H1 (cell line): ENCODE results near the gene ZNF248. TPM values are rescaled to one million over a fixed set of nuclear protein-coding genes. Genes with fewer than 3 reads are reported as not detected.

ENCODE experiments used
- CTCF ChIA-PET: fragments of 300-600 bp; sonication (Branson Sonifier 250); formaldehyde crosslinking; loops from one replicate; lab custom pipeline; 2021; ENCODE audit not compliant: partially characterized antibody; lab: Charles Lee
- POLR2A ChIA-PET: fragments of 300-600 bp; sonication (Branson Sonifier 250); formaldehyde crosslinking; loops from one replicate; lab custom pipeline; 2021; ENCODE audit warnings: inconsistent platforms; ENCODE audit not compliant: partially characterized antibody; lab: Charles Lee
- DNase-seq, 2 experiments: peaks; one replicate each; pipeline versions ENCODE4 v3.0.0 to v3.0.0-alpha.2; 2010 to 2022; ENCODE audit warnings: low spot score in 2 of 2, low read depth in 1 of 2, mixed read lengths in 1 of 2
- FAIRE-seq: peaks from 2 replicates; lab custom pipeline; 2011; peaks lifted over from hg19 to GRCh38; lab: Jason Lieb, UNC
- H2AFZ ChIP-seq: 2 replicates; pipeline ENCODE4 v1.8.1; 2012; ENCODE audit warnings: low read length, inconsistent platforms
- H2AK5ac ChIP-seq: 2 replicates; pipeline ENCODE4 v1.6.1; 2013; ENCODE audit warnings: low read depth, low read length
- H2BK120ac ChIP-seq: replicated peaks from 2 replicates; pipeline ENCODE3; 2013; ENCODE audit warnings: low read depth, low read length, inconsistent platforms
- H2BK12ac ChIP-seq: 2 replicates; pipeline ENCODE4 v1.6.1; 2013; ENCODE audit warnings: low read depth, low read length
- H2BK15ac ChIP-seq: 2 replicates; pipeline ENCODE4 v1.6.1; 2013; ENCODE audit warnings: low read length
- H2BK20ac ChIP-seq: 2 replicates; pipeline ENCODE4 v1.6.1; 2013; ENCODE audit warnings: low read length
- H2BK5ac ChIP-seq: 2 replicates; pipeline ENCODE4 v1.6.1; 2013; ENCODE audit warnings: low read depth, low read length
- H3K14ac ChIP-seq: 2 replicates; pipeline ENCODE4 v1.6.1; 2013; ENCODE audit warnings: inconsistent platforms; ENCODE audit not compliant: insufficient read length
- H3K18ac ChIP-seq: 2 replicates; pipeline ENCODE4 v1.6.1; 2013; ENCODE audit warnings: low read length; ENCODE audit errors: extremely low read depth
- H3K23ac ChIP-seq: 2 replicates; pipeline ENCODE4 v1.6.1; 2013; ENCODE audit warnings: inconsistent platforms; ENCODE audit not compliant: insufficient read length
- H3K23me2 ChIP-seq: 2 replicates; pipeline ENCODE4 v1.6.1; 2013; ENCODE audit warnings: low read depth, low read length
- H3K27ac ChIP-seq: 2 replicates; pipeline ENCODE4 v1.6.1; 2011; ENCODE audit warnings: low read depth, low read length, inconsistent platforms
- H3K27me3 ChIP-seq, 4 experiments: replicated peaks in 1 of 4; 1 replicate in 1 of 4; 2 replicates in 3 of 4; pipeline versions ENCODE4 v1.6.1 to v1.8.1; 2011 to 2013; ENCODE audit warnings: low read length in 3 of 4, mild to moderate bottlenecking in 3 of 4, inconsistent platforms in 2 of 4, mixed read lengths in 2 of 4, moderate library complexity in 1 of 4; ENCODE audit not compliant: control insufficient read depth in 3 of 4, insufficient read depth in 3 of 4; ENCODE audit errors: extremely low read depth in 1 of 4
- H3K36me3 ChIP-seq, 4 experiments: 2 replicates each; pipeline versions ENCODE4 v1.6.1 to v1.8.1; 2011 to 2013; ENCODE audit warnings: mild to moderate bottlenecking in 4 of 4, low read length in 3 of 4, moderate library complexity in 2 of 4, control low read depth in 1 of 4, inconsistent platforms in 1 of 4; ENCODE audit not compliant: insufficient read depth in 4 of 4, control insufficient read depth in 2 of 4
- H3K4ac ChIP-seq: replicated peaks from 2 replicates; pipeline ENCODE3; 2013; ENCODE audit warnings: low read length, low read depth, mixed read lengths, inconsistent platforms; ENCODE audit not compliant: insufficient read length
- H3K4me1 ChIP-seq, 4 experiments: replicated peaks in 1 of 4; 1 replicate in 1 of 4; 2 replicates in 3 of 4; pipeline versions ENCODE4 v1.6.1 to v1.8.1; 2011 to 2013; ENCODE audit warnings: low read length in 3 of 4, inconsistent platforms in 2 of 4, mixed read lengths in 1 of 4; ENCODE audit not compliant: insufficient read depth in 4 of 4, control insufficient read depth in 3 of 4
- H3K4me2 ChIP-seq, 2 experiments: 2 replicates each; pipeline versions ENCODE4 v1.6.1 to v1.8.1; 2011 to 2013; ENCODE audit warnings: low read depth in 2 of 2, low read length in 2 of 2, control low read depth in 1 of 2, inconsistent platforms in 1 of 2, mild to moderate bottlenecking in 1 of 2; ENCODE audit not compliant: insufficient read depth in 1 of 2
- H3K4me3 ChIP-seq, 4 experiments: fragments of 200-600, 300-600 bp in 1 of 4; sonication (generic), shearing (Covaris generic), sonication (Bioruptor Twin) in 1 of 4; 2 replicates each; pipeline versions ENCODE4 v1.5.1 to v1.8.1; 2011 to 2016; ENCODE audit warnings: low read length in 4 of 4, low read depth in 3 of 4, control low read depth in 2 of 4, inconsistent platforms in 2 of 4, mild to moderate bottlenecking in 2 of 4, mixed read lengths in 1 of 4, moderate library complexity in 1 of 4; ENCODE audit not compliant: insufficient read depth in 2 of 4; ENCODE audit errors: extremely low read depth in 1 of 4
- H3K56ac ChIP-seq: replicated peaks from 2 replicates; pipeline ENCODE3; 2013; ENCODE audit warnings: low read depth, mild to moderate bottlenecking, mixed read lengths, low read length, inconsistent platforms; ENCODE audit not compliant: insufficient read length
- H3K79me1 ChIP-seq: 2 replicates; pipeline ENCODE4 v1.6.1; 2013; ENCODE audit warnings: low read depth, low read length, control low read depth
- H3K79me2 ChIP-seq, 2 experiments: 2 replicates each; pipeline versions ENCODE4 v1.6.1 to v1.8.1; 2012 to 2013; ENCODE audit warnings: low read length in 2 of 2, mild to moderate bottlenecking in 2 of 2, inconsistent platforms in 1 of 2; ENCODE audit not compliant: insufficient read depth in 2 of 2, control insufficient read depth in 1 of 2
- H3K9ac ChIP-seq, 4 experiments: replicated peaks in 1 of 4; 1 replicate in 1 of 4; 2 replicates in 3 of 4; pipeline versions ENCODE4 v1.6.1 to v1.8.1; 2011 to 2013; ENCODE audit warnings: low read depth in 3 of 4, low read length in 3 of 4, control low read depth in 2 of 4, mild to moderate bottlenecking in 2 of 4, moderate library complexity in 2 of 4, inconsistent platforms in 1 of 4; ENCODE audit errors: extremely low read depth in 1 of 4
- H3K9me3 ChIP-seq, 2 experiments: 2 replicates each; pipeline versions ENCODE4 v1.6.1 to v1.8.1; 2012 to 2013; ENCODE audit warnings: mild to moderate bottlenecking in 2 of 2, moderate library complexity in 2 of 2, control low read depth in 1 of 2, inconsistent platforms in 1 of 2, low read depth in 1 of 2, low read length in 1 of 2, mixed read lengths in 1 of 2; ENCODE audit not compliant: insufficient read depth in 2 of 2
- H4K20me1 ChIP-seq, 2 experiments: replicated peaks in 1 of 2; 2 replicates each; pipeline versions ENCODE3 to v1.8.1; 2011 to 2013; ENCODE audit warnings: inconsistent platforms in 2 of 2, low read length in 2 of 2, mild to moderate bottlenecking in 1 of 2; ENCODE audit not compliant: insufficient read depth in 2 of 2, control insufficient read depth in 1 of 2
- H4K5ac ChIP-seq: 2 replicates; pipeline ENCODE4 v1.6.1; 2013; ENCODE audit warnings: low read length, low read depth, mixed read lengths, inconsistent platforms; ENCODE audit not compliant: insufficient read length
- H4K8ac ChIP-seq: 2 replicates; pipeline ENCODE4 v1.8.0; 2013; ENCODE audit warnings: mild to moderate bottlenecking, moderate library complexity, low read length, inconsistent platforms; ENCODE audit not compliant: insufficient read depth; ENCODE audit errors: extremely low read depth
- H4K91ac ChIP-seq: replicated peaks from 2 replicates; pipeline ENCODE3; 2013; ENCODE audit warnings: low read length, mixed read lengths, inconsistent platforms; ENCODE audit not compliant: insufficient read length
- HDAC2 ChIP-seq, 2 experiments: fragments of 300-600 bp in 1 of 2; sonication (generic) in 1 of 2; IDR thresholded peaks; 2 replicates each; pipeline ENCODE4 v1.6.1; 2011 to 2012; ENCODE audit warnings: low read depth in 2 of 2, low read length in 2 of 2, mild to moderate bottlenecking in 2 of 2, moderate library complexity in 2 of 2, borderline replicate concordance in 1 of 2, inconsistent platforms in 1 of 2
- JUND ChIP-seq: IDR thresholded peaks from 2 replicates; pipeline ENCODE4 v1.6.1; 2011; ENCODE audit warnings: mild to moderate bottlenecking, improper control_type of control experiment, low read length
- whole genome bisulfite sequencing, 2 experiments: shearing (Covaris generic) in 1 of 2; methylation state at CpG; one replicate each; pipeline versions ENCODE4 v1.1.6 to v1.1.7; 2013 to 2015; ENCODE audit warnings: low lambda C conversion rate in 2 of 2, mixed read lengths in 2 of 2, inconsistent platforms in 1 of 2, low coverage in 1 of 2, missing lambda C conversion rate in 1 of 2; ENCODE audit not compliant: insufficient replicate concordance in 2 of 2, insufficient coverage in 1 of 2, insufficient read length in 1 of 2; ENCODE audit errors: extremely low coverage in 1 of 2, missing lambda C conversion rate in 1 of 2; 5-methylcytosine and 5-hydroxymethylcytosine counted together
- polyA plus RNA-seq, 7 experiments: library from polyadenylated mRNA; depleted of rRNA in 3 of 7; stranded (reverse) in 5 of 7; unstranded in 2 of 7; fragments of >200 nt in 5 of 7; fragments of 200-250 nt in 2 of 7; gene quantifications; 1 replicate in 5 of 7; 2 replicates in 1 of 7; 4 replicates in 1 of 7; pipeline versions ENCODE4 v1.2.1 to v1.2.3, GENCODE V29; 2011 to 2013; ENCODE audit warnings: missing spikeins in 2 of 7, mixed read lengths in 2 of 7
- total RNA-seq: library from RNA; stranded (reverse); fragmentation: NEBNext Ultra II Directional; extraction: Animal tissue kit (Norgen Biotek cat#: 25700); gene quantifications from 2 replicates; pipeline ENCODE4 v1.2.1, GENCODE V29; 2021

Gene ZNF248
- total and polyA plus RNA-seq, 2 of the 8 experiments (the other 6 are each of a cell fraction or from before 2014, with no cell fraction given): 9.1 TPM; not detected in 1

DNA sequence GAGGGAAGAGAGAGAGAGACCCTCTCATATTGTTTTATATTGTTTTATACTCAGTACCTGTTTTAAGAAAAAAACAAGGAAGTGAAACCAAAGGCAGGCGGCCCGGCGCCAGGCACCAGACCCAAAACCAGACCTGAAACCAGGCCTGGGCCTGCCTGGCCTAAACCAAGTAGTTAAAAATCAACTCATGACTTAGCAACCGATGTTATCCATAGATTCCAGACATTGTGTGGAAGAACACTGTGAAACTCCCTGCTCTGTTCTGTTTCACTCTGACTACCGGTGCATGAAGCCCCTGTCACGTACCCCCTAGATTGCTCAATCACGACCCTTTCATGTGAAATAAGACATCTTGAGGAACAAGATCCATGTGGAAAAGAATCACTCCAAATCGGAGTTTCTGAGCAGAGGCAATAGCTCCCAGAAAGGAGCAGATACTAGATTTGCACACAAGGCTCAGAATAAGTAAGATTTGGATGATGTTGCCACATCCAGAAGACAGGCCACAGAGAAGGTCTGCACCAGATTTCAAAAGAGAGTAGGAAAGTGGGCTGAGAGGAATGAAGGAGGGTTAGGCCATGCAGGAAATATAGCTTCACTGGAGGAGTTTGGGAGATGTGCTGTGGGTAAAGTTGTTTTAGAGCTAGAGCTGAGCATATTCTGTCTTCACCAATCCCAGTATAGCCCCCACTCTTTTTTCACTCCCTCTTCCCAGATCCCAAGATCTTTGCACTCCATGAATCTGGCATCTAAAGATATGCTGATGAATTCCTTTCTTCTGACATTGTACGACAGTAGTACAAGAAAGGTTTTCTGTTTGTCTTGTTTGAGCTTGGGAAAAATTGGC is 8.8 kb upstream of the ZNF248 start:
- H3K9me3 ChIP-seq: peaks cover 52 to 66% of the 10 kb centered on the region in 2 experiments
- TF ChIP-seq JUND: no peak
- no peak for TF ChIP-seq HDAC2 (IDR thresholded peaks at IDR 0.05; ENCODE audit: borderline replicate concordance in 1 of 2, low read depth in 2 of 2, low read length in 2 of 2)

More for the DNA sequence above, 8.8 kb upstream of the ZNF248 start:
- H2BK15ac ChIP-seq: no peak overlapping the region
- no peak overlapping the region for H2AK5ac ChIP-seq
- H3K18ac ChIP-seq: no peak overlapping the region
- no peak overlapping the region for H2BK20ac ChIP-seq
- H3K4me1 ChIP-seq: no peaks in the 10 kb centered on the region
- ChIA-PET POLR2A (no interaction called here), CTCF (no interaction called here)
- no peak overlapping the region for H3K27ac ChIP-seq
- no peaks in the 10 kb centered on the region for H3K23me2 ChIP-seq
- H2BK12ac ChIP-seq: no peak overlapping the region
- no peaks in the 10 kb centered on the region for H3K27me3 ChIP-seq
- H3K4me3 ChIP-seq: no peak overlapping the region
- 81% methylated on average over 9 of the region's 9 CpGs; no CpG with 5 or more reads in 1 of the 2 experiments for WGBS, 2 experiments
- DNase-seq (no peak), FAIRE-seq (no peak)
- no peak overlapping the region for H3K4me2 ChIP-seq
- H4K5ac ChIP-seq: no peak overlapping the region
- no peak overlapping the region for H2AFZ ChIP-seq
- H3K23ac ChIP-seq: no peak overlapping the region
- no peak overlapping the region for H3K4ac ChIP-seq
- no peaks in the 10 kb centered on the region for H3K79me2 ChIP-seq
- H4K8ac ChIP-seq: no peak overlapping the region
- no peak overlapping the region for H2BK120ac ChIP-seq
- H3K9ac ChIP-seq: no peak overlapping the region
- no peak overlapping the region for H3K56ac ChIP-seq
- H3K36me3 ChIP-seq: no peaks in the 10 kb centered on the region
- no peaks in the 10 kb centered on the region for H3K79me1 ChIP-seq
- H4K20me1 ChIP-seq: no peaks in the 10 kb centered on the region
- H4K91ac ChIP-seq: no peak overlapping the region
- no peak overlapping the region for H3K14ac ChIP-seq
- H2BK5ac ChIP-seq: no peak overlapping the region
